Stimulated activated CD8-positive, alpha-beta memory T cell treated with anti-CD3 and anti-CD28 coated beads, Interleukin-4, amount 100 ng/mL, for 48 hours (primary cell): ENCODE data around the gene SLC51B.

Experiments used
- DNase-seq: peaks from one replicate; pipeline ENCODE4 v3.0.0-alpha.2; 2020

The SLC51B gene

DNA sequence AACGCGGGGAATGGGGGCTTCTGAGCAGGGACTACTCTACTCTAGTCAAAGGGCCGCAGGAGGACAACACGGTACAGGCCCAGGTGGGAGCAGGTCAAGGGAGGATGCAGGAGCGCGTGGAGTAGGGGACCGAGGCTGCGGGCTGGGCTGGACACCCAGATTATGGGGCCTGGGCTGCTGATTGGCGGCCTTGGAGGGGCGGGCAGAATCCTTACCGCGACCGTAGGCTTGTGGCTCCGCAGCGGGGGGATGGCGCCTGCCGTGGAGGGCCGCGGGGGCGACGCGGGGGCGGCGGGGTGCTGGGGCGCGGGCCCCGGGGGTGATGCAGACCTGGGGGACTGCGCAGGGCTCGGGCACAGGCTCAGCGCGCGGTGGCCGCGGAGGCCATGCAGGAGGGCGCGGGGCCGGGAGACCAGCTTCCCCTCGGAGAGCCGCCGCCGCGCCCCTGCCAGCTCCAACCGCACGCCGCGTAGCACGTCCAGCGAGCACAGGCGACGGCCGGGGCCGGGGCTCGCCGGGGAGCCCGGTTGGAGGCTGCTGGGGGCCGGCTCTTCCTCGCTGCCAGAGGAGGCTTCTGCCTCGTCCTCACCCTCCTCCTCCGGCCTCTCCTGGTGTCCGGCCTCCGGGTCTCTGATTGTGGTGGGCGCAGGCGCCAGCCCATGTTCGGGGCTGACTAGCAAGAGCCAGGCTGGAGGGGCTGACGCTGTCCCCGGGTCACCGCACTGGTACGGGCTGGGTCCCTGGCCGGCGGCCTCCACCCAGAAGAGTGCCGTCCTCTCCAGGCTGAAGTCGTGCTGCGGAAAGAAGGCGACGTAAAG, 56.9 kb downstream of the SLC51B start:
- DNase-seq = no peak

GRCh38 chr15:65102912-65103311, 57.7 kb downstream of the SLC51B start:
- no peak for DNase-seq
